ENCODE measurements around the gene C16orf74. TPM values are rescaled to one million over a fixed set of nuclear protein-coding genes. Genes with fewer than 3 reads are reported as not detected.
A peak's percentile ranks its signal among the peaks of the same experiment; 100 is the strongest.

C16orf74 gene
- total RNA-seq, 2 experiments from 2014 or later, result 2.1 to 2.9 TPM

DNA sequence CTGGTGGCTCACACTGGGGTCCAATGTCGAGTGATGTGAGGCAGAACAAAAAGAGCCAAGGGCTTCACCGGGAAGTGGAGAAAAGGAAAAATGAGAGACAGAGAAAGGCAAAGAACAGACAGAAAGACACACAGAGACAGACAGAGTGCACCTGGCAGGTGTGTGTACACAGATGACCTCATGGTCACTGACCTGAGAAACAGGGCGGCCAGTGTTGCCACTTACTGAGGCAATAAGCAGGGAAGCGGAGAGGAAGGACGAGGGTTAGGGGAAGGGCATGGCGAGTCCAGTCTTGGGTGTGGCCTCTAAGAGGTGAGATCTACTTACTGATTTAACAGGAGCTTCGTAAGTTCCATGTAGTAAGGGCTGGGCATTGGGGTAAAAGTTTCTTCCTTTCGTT, 69.6 kb downstream of the C16orf74 start:
- Mint-ChIP-seq H3K9me3 (no peaks in the 10 kb centered on the region), H3K27me3 (no peaks in the 10 kb centered on the region), H3K27ac (no peak overlapping the region), H3K4me1 (ENCODE audit: low read depth) (peaks cover 8% of the 10 kb centered on the region), H3K4me3 (no peak overlapping the region), H3K36me3 (ENCODE audit: low read depth) (peaks cover 3% of the 10 kb centered on the region)
- no peak for DNase-seq
- H3K27ac ChIP-seq (ENCODE audit: low read depth in 1 of 2, low read length in 2 of 2), result no peak overlapping the region
- ChIA-PET CTCF (no interaction called here), POLR2A (no interaction called here)
- H3K36me3 ChIP-seq (ENCODE audit: insufficient read depth, low read length), result peaks cover 11% of the 10 kb centered on the region
- ATAC-seq (ENCODE audit: poor library complexity), result no peak
- no peak overlapping the region for H3K4me3 ChIP-seq (ENCODE audit: low read length)
- intact Hi-C loops (cut with DNase I, micrococcal nuclease), result no loop called here
- TF ChIP-seq, protein P1, sequence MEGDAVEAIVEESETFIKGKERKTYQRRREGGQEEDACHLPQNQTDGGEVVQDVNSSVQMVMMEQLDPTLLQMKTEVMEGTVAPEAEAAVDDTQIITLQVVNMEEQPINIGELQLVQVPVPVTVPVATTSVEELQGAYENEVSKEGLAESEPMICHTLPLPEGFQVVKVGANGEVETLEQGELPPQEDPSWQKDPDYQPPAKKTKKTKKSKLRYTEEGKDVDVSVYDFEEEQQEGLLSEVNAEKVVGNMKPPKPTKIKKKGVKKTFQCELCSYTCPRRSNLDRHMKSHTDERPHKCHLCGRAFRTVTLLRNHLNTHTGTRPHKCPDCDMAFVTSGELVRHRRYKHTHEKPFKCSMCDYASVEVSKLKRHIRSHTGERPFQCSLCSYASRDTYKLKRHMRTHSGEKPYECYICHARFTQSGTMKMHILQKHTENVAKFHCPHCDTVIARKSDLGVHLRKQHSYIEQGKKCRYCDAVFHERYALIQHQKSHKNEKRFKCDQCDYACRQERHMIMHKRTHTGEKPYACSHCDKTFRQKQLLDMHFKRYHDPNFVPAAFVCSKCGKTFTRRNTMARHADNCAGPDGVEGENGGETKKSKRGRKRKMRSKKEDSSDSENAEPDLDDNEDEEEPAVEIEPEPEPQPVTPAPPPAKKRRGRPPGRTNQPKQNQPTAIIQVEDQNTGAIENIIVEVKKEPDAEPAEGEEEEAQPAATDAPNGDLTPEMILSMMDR (IDR thresholded peaks at IDR 0.05), result no peak
- H3K9me3 ChIP-seq (ENCODE audit: control insufficient read depth in 1 of 2, insufficient read depth in 1 of 2, low read length in 2 of 2), result no peaks in the 10 kb centered on the region
- peaks cover 16% of the 10 kb centered on the region for H3K4me1 ChIP-seq (ENCODE audit: insufficient read depth, low read length)
- no peaks in the 10 kb centered on the region for H3K27me3 ChIP-seq (ENCODE audit: control insufficient read depth in 1 of 2, insufficient read depth in 2 of 2, low read length in 2 of 2)

DNA sequence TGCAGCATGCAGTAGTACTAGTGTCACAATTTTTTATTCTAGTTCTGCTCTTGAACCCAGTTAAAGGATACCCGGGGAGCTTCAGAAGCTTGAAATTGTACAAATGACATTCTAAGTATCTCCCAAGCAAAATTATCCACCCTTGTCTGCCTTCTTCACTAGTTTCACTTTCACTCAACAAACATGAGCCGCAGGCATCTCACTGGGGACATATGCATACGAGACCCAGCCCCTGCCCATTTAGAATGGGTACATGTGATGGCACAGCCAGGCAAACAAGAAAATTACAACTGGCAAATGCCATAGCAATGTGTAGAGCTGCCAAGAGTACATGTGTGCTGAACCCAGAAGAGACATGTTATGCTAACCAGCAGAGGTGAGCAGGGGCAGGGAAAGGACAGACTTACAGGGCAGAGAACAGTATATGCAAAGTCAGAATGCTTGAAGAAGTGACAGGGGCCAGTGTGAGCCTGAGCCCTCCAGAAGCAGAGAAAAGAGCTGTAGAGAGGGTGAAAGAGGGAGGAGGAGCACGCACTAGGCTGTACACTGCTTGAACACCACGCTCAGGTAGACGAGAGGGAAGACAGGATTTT, 70.4 kb downstream of the C16orf74 start:
- Histone ChIP-seq H3K27me3 (ENCODE audit: control insufficient read depth in 1 of 2, insufficient read depth in 2 of 2, low read length in 2 of 2) (no peaks in the 10 kb centered on the region), H3K36me3 (ENCODE audit: insufficient read depth, low read length) (peaks cover 15% of the 10 kb centered on the region), H3K27ac (ENCODE audit: low read depth in 1 of 2, low read length in 2 of 2) (no peak overlapping the region), H3K4me1 (ENCODE audit: insufficient read depth, low read length) (peaks cover 14% of the 10 kb centered on the region), H3K9me3 (ENCODE audit: control insufficient read depth in 1 of 2, insufficient read depth in 1 of 2, low read length in 2 of 2) (no peaks in the 10 kb centered on the region), H3K4me3 (ENCODE audit: low read length) (peak overlapping the region; percentile 15)
- H3K36me3 Mint-ChIP-seq (ENCODE audit: low read depth), result peaks cover 3% of the 10 kb centered on the region
- CTCF ChIA-PET, result no interaction called here
- no peaks in the 10 kb centered on the region for H3K27me3 Mint-ChIP-seq
- peaks cover 8% of the 10 kb centered on the region for H3K4me1 Mint-ChIP-seq (ENCODE audit: low read depth)
- intact Hi-C loops (cut with DNase I, micrococcal nuclease), result no loop called here
- TF ChIP-seq, protein P1 (IDR thresholded peaks at IDR 0.05), result no peak
- peak overlapping the region; percentile 35 for H3K4me3 Mint-ChIP-seq
- POLR2A ChIA-PET, result no interaction called here
- no peak overlapping the region for H3K27ac Mint-ChIP-seq
- peak in 1 of 14 experiments; percentile 21 for DNase-seq
- peak; percentile 26 for ATAC-seq (ENCODE audit: poor library complexity)
- no peaks in the 10 kb centered on the region for H3K9me3 Mint-ChIP-seq

DNA sequence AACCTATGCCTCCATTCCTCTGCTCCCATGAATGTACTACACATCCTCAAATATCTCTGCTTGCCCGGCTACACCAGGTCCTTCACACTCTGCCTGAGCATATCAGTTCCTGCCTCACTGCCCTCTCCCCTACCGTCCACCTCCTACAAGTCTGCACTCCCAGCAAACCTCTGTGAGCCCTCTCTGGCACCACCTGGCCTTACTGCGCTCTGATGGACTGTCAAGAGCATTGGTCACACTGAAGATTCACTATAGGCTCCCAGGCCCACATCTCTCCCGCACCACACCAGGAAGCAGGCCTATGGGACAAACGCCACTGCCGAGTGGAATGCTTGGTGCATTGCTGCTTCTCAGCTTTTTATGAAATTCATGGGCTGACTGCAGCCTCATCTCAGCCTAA, 71.0 kb downstream of the C16orf74 start:
- Histone ChIP-seq H3K36me3 (ENCODE audit: insufficient read depth, low read length) (peaks cover 20% of the 10 kb centered on the region), H3K27ac (ENCODE audit: low read depth in 1 of 2, low read length in 2 of 2) (no peak overlapping the region), H3K27me3 (ENCODE audit: control insufficient read depth in 1 of 2, insufficient read depth in 2 of 2, low read length in 2 of 2) (no peaks in the 10 kb centered on the region), H3K4me3 (ENCODE audit: low read length) (no peak overlapping the region), H3K4me1 (ENCODE audit: insufficient read depth, low read length) (peaks cover 13% of the 10 kb centered on the region), H3K9me3 (ENCODE audit: control insufficient read depth in 1 of 2, insufficient read depth in 1 of 2, low read length in 2 of 2) (no peaks in the 10 kb centered on the region)
- CTCF ChIA-PET, result no interaction called here
- Mint-ChIP-seq H3K9me3 (no peaks in the 10 kb centered on the region), H3K4me1 (ENCODE audit: low read depth) (peaks cover 8% of the 10 kb centered on the region), H3K36me3 (ENCODE audit: low read depth) (peaks cover 9% of the 10 kb centered on the region), H3K4me3 (no peak overlapping the region), H3K27me3 (no peaks in the 10 kb centered on the region), H3K27ac (no peak overlapping the region)
- POLR2A ChIA-PET, result interaction anchor here (0.6 kb wide), 1 partner anchor 1420 kb away, joined by 3 read pairs; no protein-coding TSS in a partner anchor
- TF ChIP-seq, protein P1 (IDR thresholded peaks at IDR 0.05), result no peak
- intact Hi-C loops (cut with DNase I, micrococcal nuclease), result loop anchor here in 1 of 2 experiments (5.0 kb wide), 1 partner anchor 77 kb away; no protein-coding TSS in a partner anchor
- DNase-seq, result no peak
- no peak for ATAC-seq (ENCODE audit: poor library complexity)
